Fibroblast of skin of back (primary cell): ENCODE data around the gene TMEM86A.

Experiments
- DNase-seq: peaks from one replicate; pipeline ENCODE4 v3.0.0-alpha.2; 2013

TMEM86A gene

DNA sequence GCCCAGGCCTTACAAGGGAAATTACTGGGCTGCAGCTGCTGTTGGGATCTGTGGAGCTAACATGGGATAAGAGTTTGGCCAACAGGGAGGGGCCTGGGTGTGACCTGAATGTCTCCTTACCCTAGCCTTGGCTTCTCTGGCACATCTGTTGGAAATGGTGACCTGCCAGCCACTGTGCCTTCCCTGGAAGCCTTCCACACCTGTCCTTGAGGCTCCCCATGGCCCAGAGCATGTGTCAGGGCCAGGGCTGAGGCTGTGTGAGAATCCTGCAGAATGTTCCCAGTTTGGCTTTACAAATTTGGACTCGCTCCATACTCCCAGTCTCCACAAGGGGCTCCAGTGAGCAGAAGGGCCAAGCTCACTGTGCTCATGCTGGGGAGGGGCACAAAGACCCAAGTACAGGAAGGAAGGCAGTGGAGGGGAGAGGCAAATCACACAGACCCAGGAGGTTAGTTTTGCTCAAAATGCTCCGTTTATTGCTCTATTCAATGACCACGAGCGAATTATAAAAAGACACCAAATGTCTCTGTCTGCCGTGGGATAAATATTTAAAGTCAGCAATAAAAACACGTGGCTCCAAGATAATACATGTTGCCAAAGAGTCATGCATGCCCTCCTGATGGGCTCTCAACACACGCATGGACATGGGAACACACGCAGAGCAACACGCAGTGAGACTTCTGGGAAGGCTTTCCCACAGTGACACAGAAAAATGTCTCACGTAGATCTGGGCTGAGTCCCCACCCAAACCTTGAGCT lies 29.1 kb downstream of the TMEM86A start:
- peak; percentile 44 for DNase-seq

GRCh38 chr11:18728658-18729057 lies 30.1 kb downstream of the TMEM86A start:
- DNase-seq: no peak

- no peak for DNase-seq
Observed at GRCh38 chr11:18729426-18729825, 30.8 kb downstream of the TMEM86A start.

DNA sequence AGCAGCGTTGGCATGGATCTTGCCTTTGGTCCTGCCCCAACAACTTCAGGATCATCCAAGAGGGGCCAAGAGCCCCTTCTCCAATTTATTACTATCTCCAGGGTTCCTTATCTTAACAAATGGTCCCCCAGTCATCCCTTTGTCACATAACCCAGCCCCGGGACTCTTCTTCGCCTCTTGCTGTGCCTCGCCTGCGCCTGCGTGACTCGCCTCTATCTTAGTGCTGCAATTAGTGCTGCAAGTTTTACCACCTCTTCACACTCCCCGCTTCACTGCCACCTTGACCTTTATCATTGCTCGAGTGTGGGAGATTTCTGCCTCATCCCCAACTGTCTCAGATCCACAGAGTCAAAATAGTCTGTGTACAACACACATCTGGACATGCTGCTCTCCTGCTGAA lies 31.4 kb downstream of the TMEM86A start:
- DNase-seq: no peak

GRCh38 chr11:18731441-18731840 lies 32.9 kb downstream of the TMEM86A start:
- no peak for DNase-seq

DNA sequence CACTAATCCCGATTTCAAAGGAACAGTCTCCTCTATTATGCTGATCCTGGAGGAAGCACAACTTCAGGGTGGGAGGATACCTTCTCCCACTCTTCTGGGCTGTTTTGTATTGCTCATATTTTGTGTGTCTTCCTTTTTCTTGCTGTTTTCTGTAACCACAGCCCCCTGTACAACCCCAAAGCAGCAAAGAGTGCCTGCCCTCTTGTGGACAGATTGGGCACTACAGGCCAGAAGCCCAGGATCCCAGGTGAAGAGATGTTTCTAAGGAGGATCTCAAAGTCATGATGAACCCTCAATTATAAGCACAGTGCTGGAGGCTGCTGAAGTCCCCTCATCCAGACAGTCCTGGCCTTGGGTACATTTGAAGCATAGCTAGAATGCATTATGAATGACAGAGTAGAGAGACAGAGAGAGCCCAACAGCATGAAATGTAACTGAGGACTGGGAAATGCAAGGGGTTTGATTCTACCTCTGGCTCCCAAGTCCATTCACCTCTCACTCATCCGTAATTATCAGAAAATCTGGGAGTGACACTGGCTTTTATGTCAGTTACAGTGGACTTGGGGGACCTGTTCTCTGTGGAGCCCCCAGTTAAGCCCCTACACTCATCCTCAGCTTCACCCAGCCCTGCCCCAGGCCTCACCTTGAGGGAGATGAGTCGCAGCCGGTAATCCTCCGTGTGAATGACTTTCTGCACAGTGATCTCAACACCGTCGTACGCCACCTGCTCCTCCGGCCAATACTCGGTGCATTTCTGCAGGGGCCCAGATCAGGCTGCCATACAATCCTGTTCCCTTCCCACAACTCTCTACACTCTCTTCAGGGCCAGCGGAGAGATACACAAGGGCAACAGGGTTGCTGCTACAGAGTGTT lies 33.6 kb downstream of the TMEM86A start:
- DNase-seq: peak; percentile 33

- DNase-seq: no peak
Observed at GRCh38 chr11:18733202-18733601, 34.6 kb downstream of the TMEM86A start.

DNA sequence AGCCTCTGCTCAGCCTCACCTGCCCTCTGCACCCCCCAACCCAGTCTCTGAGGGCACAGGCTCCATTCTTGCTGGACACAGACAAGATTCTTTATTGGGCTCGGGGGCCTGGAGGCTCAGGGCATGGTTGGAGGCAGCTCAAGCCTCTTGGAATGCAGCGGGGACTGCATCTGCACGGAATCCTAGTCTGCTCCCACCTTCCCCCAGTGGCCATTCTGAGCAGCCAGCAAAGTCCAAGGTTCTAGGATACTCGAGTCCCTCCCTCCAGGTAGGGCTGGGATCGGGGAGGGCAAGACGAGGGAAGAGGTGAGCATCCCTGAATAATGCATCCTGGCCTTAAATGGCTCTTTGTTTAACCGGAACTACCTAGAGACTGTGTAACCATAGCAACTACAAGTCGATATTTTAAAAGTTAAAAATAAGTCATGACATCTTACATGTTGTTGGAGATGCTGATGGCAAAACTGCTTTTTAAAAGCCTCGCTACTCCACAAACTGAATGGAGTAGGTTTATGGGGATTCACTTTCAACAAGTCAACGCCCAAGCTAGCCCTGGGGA lies 38.1 kb downstream of the TMEM86A start:
- no peak for DNase-seq

DNA sequence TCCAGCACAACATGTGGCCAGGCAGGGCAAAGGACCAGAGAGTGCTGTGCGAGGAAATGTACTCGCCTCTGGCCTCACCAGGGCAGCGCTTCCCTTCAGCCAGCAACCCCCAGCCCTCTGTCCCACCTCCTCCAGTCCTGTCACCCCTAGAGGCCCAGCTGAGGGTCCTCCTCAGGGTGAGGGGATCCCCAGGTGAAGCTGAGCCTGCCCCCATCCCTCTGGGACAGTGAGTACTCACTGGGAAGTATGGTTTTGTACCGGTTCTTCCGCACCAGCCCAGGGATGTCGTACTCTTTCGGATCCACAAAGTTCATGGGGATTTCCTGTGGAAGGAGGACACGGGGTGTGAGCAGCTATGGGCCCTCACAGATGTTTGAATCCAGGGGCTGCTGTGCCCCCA lies 39.1 kb downstream of the TMEM86A start:
- DNase-seq: no peak

DNA sequence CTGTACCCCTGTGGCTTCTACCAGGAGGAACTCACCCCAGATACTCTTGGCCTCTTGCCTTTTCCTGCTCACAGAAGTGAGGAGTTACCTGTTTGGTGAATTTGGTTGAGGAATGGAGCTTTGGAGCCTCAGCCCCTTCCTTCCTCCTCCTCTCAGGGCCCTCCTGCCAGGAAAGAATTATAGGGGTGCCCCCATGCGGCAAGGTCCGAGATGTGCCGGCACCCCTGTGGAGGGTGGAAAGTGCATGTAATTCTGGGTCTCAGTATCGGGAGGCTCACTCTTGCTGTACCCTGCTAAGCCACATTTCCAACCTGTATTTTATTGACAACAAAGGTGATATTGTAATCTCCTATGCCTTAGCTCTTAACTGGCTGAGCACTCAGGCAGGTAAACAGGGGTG lies 41.1 kb downstream of the TMEM86A start:
- no peak for DNase-seq

- no peak for DNase-seq
Observed at GRCh38 chr11:18741783-18742182, 43.2 kb downstream of the TMEM86A start.

DNA sequence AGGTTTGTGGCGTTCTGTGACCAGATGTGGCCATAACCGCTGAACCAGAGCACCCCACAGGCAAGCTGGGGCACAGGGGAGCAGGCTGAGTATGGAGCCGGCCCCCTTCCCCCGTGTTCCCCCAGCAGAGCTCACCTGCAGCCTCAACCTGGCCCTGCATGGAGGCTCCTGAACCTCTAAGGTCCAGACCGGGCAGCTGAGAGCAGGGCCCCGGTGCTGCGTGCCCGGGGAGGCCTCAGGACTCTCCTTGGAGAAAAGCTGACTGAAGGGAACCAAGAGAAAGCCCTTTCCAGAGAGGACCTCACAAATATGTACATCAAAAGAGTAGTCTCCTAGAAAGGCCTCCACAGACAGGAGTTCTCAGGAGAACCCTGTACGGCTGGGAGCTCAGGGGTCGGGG lies 44.8 kb downstream of the TMEM86A start:
- no peak for DNase-seq

- no peak for DNase-seq
Observed at GRCh38 chr11:18743900-18744514, 45.4 kb downstream of the TMEM86A start.

- no peak for DNase-seq
Observed at GRCh38 chr11:18745251-18745650, 46.7 kb downstream of the TMEM86A start.

- no peak for DNase-seq
Observed at GRCh38 chr11:18748766-18749365, 50.3 kb downstream of the TMEM86A start.

DNA sequence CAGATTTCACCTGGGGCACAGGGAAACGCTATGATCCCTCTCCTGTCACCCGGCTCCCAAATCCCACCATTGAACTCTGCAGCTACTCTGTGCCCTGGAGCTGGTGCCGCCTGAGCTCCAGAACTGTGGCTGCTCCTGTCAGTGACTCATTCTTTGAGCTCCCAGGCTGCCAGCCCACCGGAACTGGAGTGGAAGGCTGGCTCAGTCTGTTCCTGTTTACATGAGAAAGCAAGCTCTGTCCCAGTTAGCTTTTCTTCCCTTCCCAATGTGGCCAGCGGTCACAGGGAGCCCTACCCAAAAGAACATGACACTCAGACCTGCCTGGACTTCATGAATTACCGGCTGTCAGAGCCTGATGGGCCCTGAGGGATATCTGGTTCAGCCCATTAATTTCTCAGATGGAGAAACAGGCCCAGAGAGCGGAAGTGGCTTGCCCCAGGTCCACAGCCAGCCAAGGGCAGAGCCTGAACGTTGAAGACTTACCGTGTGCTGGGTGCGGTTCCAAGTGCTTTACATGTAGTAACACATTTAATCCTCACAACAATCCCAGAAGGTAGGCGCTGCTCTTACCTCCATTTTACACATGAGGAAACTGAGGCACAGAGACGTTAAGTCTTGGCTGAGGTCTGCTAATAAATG lies 51.2 kb downstream of the TMEM86A start:
- peak; percentile 75 for DNase-seq

- no peak for DNase-seq
Observed at GRCh38 chr11:18750944-18751343, 52.4 kb downstream of the TMEM86A start.

DNA sequence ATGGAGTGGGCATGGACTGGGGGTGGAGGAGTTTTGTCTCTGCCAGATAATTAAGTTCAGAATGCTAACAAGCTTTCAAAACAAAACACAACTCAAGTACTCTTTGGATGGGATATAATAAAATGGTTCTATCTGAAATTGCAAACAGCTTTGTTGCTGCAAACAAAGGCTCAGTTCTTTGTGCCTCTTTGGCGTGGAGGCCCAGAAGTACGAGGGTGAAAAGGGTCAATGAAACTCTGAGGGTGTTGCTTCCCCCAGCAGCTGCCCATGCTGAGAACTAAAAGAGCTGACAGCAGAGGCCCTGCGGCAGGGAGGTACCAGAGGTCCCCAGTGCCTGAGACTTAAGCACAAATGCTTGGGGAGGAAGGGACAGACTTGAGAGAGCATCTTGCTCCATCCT lies 53.9 kb downstream of the TMEM86A start:
- DNase-seq: no peak

DNA sequence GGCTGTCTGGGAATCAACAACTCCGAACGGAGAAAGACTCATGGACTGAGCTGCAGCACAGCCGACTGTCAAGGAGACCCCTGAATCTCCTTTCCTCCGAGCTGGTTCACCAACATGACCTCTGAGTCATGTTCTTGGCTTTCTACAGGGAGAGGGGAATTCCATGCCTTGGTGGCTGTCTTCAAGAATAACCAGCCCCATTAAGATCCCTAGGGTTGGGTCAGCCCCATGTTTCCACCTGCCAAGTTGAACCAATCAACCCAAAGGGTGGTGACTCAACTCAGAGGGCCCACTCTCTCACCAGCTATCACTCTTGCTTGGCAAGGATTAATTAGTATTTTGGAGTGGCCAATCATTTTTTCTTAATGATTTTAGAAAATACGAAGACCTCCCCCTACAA lies 55.7 kb downstream of the TMEM86A start:
- DNase-seq: no peak
